ENCODE measurements around the gene MTREX. TPM values are rescaled to one million over a fixed set of nuclear protein-coding genes. Genes with fewer than 3 reads are reported as not detected.
A peak's percentile ranks its signal among the peaks of the same experiment; 100 is the strongest.

Gene MTREX
- polyA plus RNA-seq, 1 experiment = 11.7 TPM

DNA sequence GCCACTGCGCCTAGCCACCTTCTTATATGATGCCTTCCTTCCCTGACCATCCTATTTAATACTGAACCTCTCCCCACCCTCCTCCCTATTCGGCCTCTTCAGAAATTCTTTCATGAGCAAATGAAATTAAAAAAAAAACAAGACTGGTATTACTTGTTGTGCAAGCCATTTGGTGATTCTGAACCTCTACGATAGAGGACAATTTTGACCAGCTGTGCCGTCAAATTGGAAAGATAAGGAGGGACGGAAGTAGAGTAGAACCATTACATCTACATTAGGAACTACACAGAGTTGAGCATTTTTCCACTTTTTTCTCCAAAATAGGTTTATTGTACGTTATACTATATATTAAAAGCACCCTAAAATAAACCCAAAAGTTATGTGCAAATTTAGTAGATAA lies 3.2 kb upstream of the MTREX start:
- TF ChIP-seq, protein P1, sequence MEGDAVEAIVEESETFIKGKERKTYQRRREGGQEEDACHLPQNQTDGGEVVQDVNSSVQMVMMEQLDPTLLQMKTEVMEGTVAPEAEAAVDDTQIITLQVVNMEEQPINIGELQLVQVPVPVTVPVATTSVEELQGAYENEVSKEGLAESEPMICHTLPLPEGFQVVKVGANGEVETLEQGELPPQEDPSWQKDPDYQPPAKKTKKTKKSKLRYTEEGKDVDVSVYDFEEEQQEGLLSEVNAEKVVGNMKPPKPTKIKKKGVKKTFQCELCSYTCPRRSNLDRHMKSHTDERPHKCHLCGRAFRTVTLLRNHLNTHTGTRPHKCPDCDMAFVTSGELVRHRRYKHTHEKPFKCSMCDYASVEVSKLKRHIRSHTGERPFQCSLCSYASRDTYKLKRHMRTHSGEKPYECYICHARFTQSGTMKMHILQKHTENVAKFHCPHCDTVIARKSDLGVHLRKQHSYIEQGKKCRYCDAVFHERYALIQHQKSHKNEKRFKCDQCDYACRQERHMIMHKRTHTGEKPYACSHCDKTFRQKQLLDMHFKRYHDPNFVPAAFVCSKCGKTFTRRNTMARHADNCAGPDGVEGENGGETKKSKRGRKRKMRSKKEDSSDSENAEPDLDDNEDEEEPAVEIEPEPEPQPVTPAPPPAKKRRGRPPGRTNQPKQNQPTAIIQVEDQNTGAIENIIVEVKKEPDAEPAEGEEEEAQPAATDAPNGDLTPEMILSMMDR (IDR thresholded peaks at IDR 0.05; ENCODE audit: insufficient read depth, low read depth, low read length) = no peak
- ChIA-PET CTCF (no interaction called here), POLR2A (no interaction called here)
- no peaks in the 10 kb centered on the region for H3K27me3 ChIP-seq (ENCODE audit: control insufficient read depth, insufficient read depth, low read length)
- H3K4me3 ChIP-seq (ENCODE audit: low read depth, low read length) = no peak overlapping the region
- H3K36me3 ChIP-seq (ENCODE audit: control insufficient read depth, insufficient read depth, low read length) = no peaks in the 10 kb centered on the region; the same call in 1 of the 2 replicates
- no peak for DNase-seq (ENCODE audit: low read depth)

DNA sequence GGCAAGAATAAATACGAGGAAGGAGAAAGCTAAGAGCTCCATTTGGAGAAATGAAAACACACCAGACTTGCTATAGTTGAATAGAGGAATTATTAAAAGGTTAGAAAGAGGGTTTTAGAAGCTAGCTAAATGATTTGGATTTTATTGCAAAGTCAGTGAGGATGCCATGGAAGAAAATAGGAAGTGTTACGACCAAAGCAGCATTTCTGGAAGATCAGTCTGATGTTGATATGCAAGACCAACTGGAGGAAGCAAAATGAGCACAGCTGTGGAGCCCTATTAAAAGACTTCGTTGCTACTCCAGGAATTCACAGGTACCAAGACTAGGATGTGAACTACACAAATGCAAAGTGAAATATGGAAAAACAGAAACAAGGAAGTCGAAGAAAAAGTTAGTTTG lies 2.4 kb upstream of the MTREX start:
- DNase-seq (ENCODE audit: low read depth) = no peak
- CTCF ChIA-PET = interaction anchor here (0.9 kb wide), 1 partner anchor 133 kb away, joined by 3 read pairs; no protein-coding TSS in a partner anchor
- no peaks in the 10 kb centered on the region for H3K27me3 ChIP-seq (ENCODE audit: control insufficient read depth, insufficient read depth, low read length)
- POLR2A ChIA-PET = no interaction called here
- no peaks in the 10 kb centered on the region; the same call in 1 of the 2 replicates for H3K36me3 ChIP-seq (ENCODE audit: control insufficient read depth, insufficient read depth, low read length)
- TF ChIP-seq, protein P1 (IDR thresholded peaks at IDR 0.05; ENCODE audit: insufficient read depth, low read depth, low read length) = no peak
- no peak overlapping the region for H3K4me3 ChIP-seq (ENCODE audit: low read depth, low read length)

DNA sequence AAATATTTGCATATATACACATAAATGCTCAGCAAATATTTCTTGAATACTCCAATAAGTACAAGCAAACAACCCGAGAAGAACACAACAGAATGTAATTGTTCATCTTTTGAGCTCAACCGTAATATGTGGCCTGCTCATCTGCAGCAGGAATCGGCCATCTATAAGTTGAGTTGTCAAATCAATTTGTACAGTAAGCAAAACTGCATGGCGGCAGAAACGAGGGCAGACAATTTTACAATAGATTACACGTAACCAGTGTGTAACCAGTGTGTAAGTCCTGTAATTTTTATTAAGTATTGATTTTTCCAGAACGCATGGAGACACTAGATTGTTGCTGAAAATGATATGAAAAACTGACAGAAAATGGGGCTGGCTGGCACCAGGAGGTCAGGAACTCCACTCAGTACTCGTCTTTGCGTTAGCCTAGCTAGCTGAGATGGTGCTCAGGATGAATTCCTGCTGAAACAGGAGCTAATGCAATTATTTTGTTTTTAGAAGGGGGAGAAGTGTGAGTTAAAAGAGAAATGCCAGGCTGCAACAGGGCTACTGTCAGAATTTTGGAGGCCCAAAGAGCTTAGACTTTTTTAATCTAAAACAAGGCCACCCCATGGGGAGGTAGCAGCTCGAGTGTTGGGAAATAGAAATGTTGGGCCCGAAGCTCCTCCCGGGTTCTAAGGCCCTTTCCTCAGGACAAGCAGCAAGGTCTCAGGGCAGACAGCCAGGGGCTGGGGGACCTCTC lies 977 bp upstream of the MTREX start:
- Histone ChIP-seq H3K4me3 (ENCODE audit: low read depth, low read length) (peak overlapping the region; percentile 73), H3K36me3 (ENCODE audit: control insufficient read depth, insufficient read depth, low read length) (no peaks in the 10 kb centered on the region), H3K27me3 (ENCODE audit: control insufficient read depth, insufficient read depth, low read length) (no peaks in the 10 kb centered on the region)
- TF ChIP-seq, protein P1 (IDR thresholded peaks at IDR 0.05; ENCODE audit: insufficient read depth, low read depth, low read length) = no peak
- no peak for DNase-seq (ENCODE audit: low read depth)
- ChIA-PET CTCF (interaction anchor here (0.6 to 1.7 kb wide), 3 partner anchors 9 to 197 kb away, joined by 3 to 4 read pairs (median 3); partner anchors contain the start of gene GPX8), POLR2A (interaction anchor here (0.5 kb wide), 2 partner anchors 371 to 925 kb away, joined by 4 to 7 read pairs; no protein-coding TSS in a partner anchor)

DNA sequence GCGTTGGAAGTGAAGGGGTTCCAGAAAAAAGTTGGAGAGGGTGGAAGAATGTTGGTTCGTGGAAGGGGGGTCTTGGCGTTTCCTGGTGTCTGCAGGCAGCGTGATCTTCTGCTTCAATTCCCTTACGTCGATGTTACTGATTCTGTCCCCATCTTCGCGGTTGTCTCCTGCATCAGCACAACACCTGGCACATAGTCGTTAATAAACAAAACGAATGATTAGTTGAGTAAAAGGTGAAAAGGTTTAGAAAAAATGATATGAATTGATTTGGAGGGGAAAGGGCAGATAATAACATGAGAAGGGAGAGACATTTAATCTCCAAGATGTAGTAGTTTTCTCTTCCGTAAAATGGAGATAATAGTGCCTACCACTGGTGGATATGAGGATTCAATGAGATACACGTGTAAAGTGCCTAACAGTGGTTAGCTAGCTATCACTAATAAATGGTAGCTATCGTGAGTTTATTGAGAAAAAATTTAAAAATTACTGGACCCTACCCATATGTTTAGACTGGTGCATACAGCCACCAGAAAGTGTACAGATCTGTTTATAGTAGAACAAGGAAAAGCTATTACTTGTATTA lies 556 bp downstream of the MTREX start:
- CTCF ChIA-PET = no interaction called here
- TF ChIP-seq, protein P1 (IDR thresholded peaks at IDR 0.05; ENCODE audit: insufficient read depth, low read depth, low read length) = peak; percentile 24; the same call in 1 of the 2 replicates
- no peak for DNase-seq (ENCODE audit: low read depth)
- peak overlapping the region; percentile 73 for H3K4me3 ChIP-seq (ENCODE audit: low read depth, low read length)
- POLR2A ChIA-PET = interaction anchor here (0.5 kb wide), 1 partner anchor 348 kb away, joined by 3 read pairs; no protein-coding TSS in a partner anchor
- no peaks in the 10 kb centered on the region for H3K36me3 ChIP-seq (ENCODE audit: control insufficient read depth, insufficient read depth, low read length)
- H3K27me3 ChIP-seq (ENCODE audit: control insufficient read depth, insufficient read depth, low read length) = no peaks in the 10 kb centered on the region

DNA sequence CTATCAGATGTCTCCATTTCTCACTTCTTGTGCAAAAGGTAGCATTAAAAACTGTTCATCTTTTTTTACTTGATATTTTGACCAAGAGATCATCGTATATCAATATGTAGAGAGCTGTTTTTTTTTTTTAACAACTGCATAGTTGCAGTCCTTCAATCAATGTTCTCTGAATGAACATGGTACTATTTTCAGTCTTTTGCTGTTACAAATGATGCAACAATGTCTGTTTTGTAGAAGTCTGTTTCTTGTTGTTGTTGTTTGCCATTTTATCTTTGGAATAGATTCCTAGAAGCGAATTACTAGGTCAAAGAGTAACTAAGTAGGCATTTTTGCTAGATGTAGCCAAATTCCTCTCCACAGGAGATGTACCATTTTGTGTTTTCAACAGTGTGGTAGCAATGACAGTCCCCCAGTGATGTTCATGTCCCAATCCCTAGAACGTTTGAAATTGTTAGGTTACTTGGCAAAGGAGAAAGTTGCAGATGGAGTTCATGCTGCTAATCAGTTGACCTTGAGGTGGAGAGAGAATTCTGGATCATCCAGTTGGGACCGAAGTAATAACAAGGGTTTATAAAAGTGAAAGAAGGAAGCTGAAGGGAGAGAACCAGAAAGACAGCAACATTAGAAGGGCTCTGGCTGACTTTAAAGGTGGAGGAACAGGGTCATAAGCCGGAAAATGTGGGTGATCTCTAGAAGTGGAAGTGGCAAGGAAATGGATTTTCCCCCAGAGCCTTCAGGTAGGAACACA lies 6.3 kb downstream of the MTREX start:
- H3K27me3 ChIP-seq (ENCODE audit: control insufficient read depth, insufficient read depth, low read length) = no peaks in the 10 kb centered on the region
- ChIA-PET CTCF (no interaction called here), POLR2A (no interaction called here)
- no peaks in the 10 kb centered on the region for H3K36me3 ChIP-seq (ENCODE audit: control insufficient read depth, insufficient read depth, low read length)
- no peak overlapping the region for H3K4me3 ChIP-seq (ENCODE audit: low read depth, low read length)
- no peak for DNase-seq (ENCODE audit: low read depth)
- TF ChIP-seq, protein P1 (IDR thresholded peaks at IDR 0.05; ENCODE audit: insufficient read depth, low read depth, low read length) = no peak

All from BJ (cell line).